ENCODE results near the gene EIF4G3. TPM values are rescaled to one million over a fixed set of nuclear protein-coding genes. Genes with fewer than 3 reads are reported as not detected.

Gene EIF4G3
- total RNA-seq, 2 donors from 2014 or later: 33.4 to 38.5 TPM

DNA sequence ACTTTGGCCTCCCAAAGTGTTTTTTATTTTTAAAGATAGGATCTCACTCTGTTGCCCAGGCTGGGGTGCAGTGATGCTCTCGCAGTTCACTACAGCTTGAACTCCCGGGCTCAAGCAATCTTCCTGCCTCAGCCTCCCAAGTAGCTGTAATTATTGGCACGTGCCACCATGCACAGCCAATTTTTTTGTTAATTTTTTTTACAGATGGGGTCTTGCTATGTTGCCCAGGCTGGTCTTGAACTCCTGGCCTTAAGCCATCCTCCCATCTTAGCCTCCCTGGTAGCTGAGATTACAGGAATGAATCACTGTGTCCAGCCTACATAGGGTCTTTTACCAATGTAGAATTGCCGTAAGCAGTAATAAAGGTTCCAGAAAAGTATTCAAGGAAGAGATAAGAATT, 340.5 kb downstream of the EIF4G3 start:
- Histone ChIP-seq H3K27me3 (no peaks in the 10 kb centered on the region), H3K4me1 (no peaks in the 10 kb centered on the region), H3K4me3 (no peak overlapping the region), H3K9me3 (no peaks in the 10 kb centered on the region), H3K36me3 (peaks cover 7% of the 10 kb centered on the region), H3K27ac (no peak overlapping the region)
- TF ChIP-seq, protein P1, sequence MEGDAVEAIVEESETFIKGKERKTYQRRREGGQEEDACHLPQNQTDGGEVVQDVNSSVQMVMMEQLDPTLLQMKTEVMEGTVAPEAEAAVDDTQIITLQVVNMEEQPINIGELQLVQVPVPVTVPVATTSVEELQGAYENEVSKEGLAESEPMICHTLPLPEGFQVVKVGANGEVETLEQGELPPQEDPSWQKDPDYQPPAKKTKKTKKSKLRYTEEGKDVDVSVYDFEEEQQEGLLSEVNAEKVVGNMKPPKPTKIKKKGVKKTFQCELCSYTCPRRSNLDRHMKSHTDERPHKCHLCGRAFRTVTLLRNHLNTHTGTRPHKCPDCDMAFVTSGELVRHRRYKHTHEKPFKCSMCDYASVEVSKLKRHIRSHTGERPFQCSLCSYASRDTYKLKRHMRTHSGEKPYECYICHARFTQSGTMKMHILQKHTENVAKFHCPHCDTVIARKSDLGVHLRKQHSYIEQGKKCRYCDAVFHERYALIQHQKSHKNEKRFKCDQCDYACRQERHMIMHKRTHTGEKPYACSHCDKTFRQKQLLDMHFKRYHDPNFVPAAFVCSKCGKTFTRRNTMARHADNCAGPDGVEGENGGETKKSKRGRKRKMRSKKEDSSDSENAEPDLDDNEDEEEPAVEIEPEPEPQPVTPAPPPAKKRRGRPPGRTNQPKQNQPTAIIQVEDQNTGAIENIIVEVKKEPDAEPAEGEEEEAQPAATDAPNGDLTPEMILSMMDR (IDR thresholded peaks at IDR 0.05): no peak
- DNase-seq (ENCODE audit: low spot score): no peak

- DNase-seq (ENCODE audit: low spot score): no peak
- Histone ChIP-seq H3K27me3 (no peaks in the 10 kb centered on the region), H3K36me3 (peaks cover under 1% of the 10 kb centered on the region), H3K27ac (no peak overlapping the region), H3K4me1 (no peaks in the 10 kb centered on the region), H3K9me3 (no peaks in the 10 kb centered on the region), H3K4me3 (no peak overlapping the region)
- TF ChIP-seq, protein P1 (IDR thresholded peaks at IDR 0.05): no peak
Observed at GRCh38 chr1:20834780-20835179, 341.9 kb downstream of the EIF4G3 start.

- H3K9me3 ChIP-seq: no peaks in the 10 kb centered on the region
- H3K27ac ChIP-seq: no peak overlapping the region
- no peaks in the 10 kb centered on the region for H3K27me3 ChIP-seq
- no peak for DNase-seq (ENCODE audit: low spot score)
- H3K4me1 ChIP-seq: no peaks in the 10 kb centered on the region
- H3K4me3 ChIP-seq: no peak overlapping the region
- peaks cover 3% of the 10 kb centered on the region for H3K36me3 ChIP-seq
- TF ChIP-seq, protein P1 (IDR thresholded peaks at IDR 0.05): no peak
Observed at GRCh38 chr1:20834192-20834591, 342.5 kb downstream of the EIF4G3 start.

DNA sequence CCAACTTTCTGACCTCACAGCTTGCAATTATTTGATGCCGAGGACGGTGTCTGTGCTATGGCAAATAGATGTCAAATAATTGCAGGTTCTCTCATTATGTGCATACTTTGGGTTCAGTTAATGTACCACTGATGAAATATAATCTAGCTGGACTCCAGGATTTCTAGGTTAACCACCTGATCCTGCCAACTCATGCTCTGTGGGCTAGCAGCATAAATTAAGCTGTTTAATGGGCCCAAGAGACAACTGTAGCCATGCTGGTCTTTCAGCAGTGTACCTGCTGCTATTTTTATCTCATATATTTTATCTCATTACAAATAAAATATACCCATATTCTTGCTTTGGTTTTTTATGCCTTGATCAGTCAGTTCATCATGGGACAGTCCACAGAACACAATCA, 346.3 kb downstream of the EIF4G3 start:
- Histone ChIP-seq H3K27ac (no peak overlapping the region), H3K9me3 (no peaks in the 10 kb centered on the region), H3K36me3 (peaks cover 17% of the 10 kb centered on the region), H3K4me1 (no peaks in the 10 kb centered on the region), H3K4me3 (no peak overlapping the region), H3K27me3 (no peaks in the 10 kb centered on the region)
- TF ChIP-seq, protein P1 (IDR thresholded peaks at IDR 0.05): no peak
- no peak for DNase-seq (ENCODE audit: low spot score)

- H3K4me3 ChIP-seq: no peak overlapping the region
- TF ChIP-seq, protein P1 (IDR thresholded peaks at IDR 0.05): no peak
- no peak for DNase-seq (ENCODE audit: low spot score)
- peaks cover 17% of the 10 kb centered on the region for H3K36me3 ChIP-seq
- no peak overlapping the region for H3K27ac ChIP-seq
- no peaks in the 10 kb centered on the region for H3K27me3 ChIP-seq
- no peaks in the 10 kb centered on the region for H3K4me1 ChIP-seq
- no peaks in the 10 kb centered on the region for H3K9me3 ChIP-seq
Observed at GRCh38 chr1:20829946-20830345, 346.8 kb downstream of the EIF4G3 start.

- H3K27ac ChIP-seq: no peak overlapping the region
- no peaks in the 10 kb centered on the region for H3K27me3 ChIP-seq
- TF ChIP-seq, protein P1 (IDR thresholded peaks at IDR 0.05): no peak
- peaks cover 18% of the 10 kb centered on the region for H3K36me3 ChIP-seq
- H3K4me1 ChIP-seq: no peaks in the 10 kb centered on the region
- no peak overlapping the region for H3K4me3 ChIP-seq
- no peak for DNase-seq (ENCODE audit: low spot score)
- no peaks in the 10 kb centered on the region for H3K9me3 ChIP-seq
Observed at GRCh38 chr1:20829531-20829930, 347.2 kb downstream of the EIF4G3 start.

All from right atrium auricular region (tissue), 2 donors.